T-helper 1 cell (primary cell): ENCODE data around the gene INPP5D.
"Not testable (repeated sequence)": the region's sequence is repeated elsewhere in the genome, so short reads cannot be mapped to it uniquely, and the experiment has no call there.

Experiments used
- DNase-seq, 5 donors: peaks; one replicate each; pipeline ENCODE4 v3.0.0-alpha.2; 2012 to 2020

INPP5D gene

GRCh38 chr2:233032551-233033320 lies 27.4 kb upstream of the INPP5D start, which contains the start of gene NEU2:
TSS of gene NEU2 (plus strand) at chr2:233032672. CDS start at chr2:233032672, 0 bp downstream.
- DNase-seq, result no peak

- no peak for DNase-seq
Observed at GRCh38 chr2:233033672-233034071, 26.5 kb upstream of the INPP5D start.

GRCh38 chr2:233034091-233034882 lies 25.9 kb upstream of the INPP5D start:
- DNase-seq, result no peak

GRCh38 chr2:233035426-233036161 lies 24.5 kb upstream of the INPP5D start:
- no peak for DNase-seq

GRCh38 chr2:233036162-233036838 lies 23.8 kb upstream of the INPP5D start:
- no peak for DNase-seq

GRCh38 chr2:233037078-233037477 lies 23.1 kb upstream of the INPP5D start:
- DNase-seq, result no peak

- no peak for DNase-seq
Observed at GRCh38 chr2:233039212-233039845, 20.8 kb upstream of the INPP5D start.

GRCh38 chr2:233039846-233040530 lies 20.2 kb upstream of the INPP5D start:
- no peak for DNase-seq

GRCh38 chr2:233040571-233040970 lies 19.6 kb upstream of the INPP5D start:
- DNase-seq, result no peak

GRCh38 chr2:233041722-233042323 lies 18.3 kb upstream of the INPP5D start:
- no peak for DNase-seq

GRCh38 chr2:233042549-233042948 lies 17.6 kb upstream of the INPP5D start:
- DNase-seq, result no peak

- DNase-seq, result no peak
Observed at GRCh38 chr2:233044974-233045605, 15.1 kb upstream of the INPP5D start.

GRCh38 chr2:233047206-233047605 lies 12.9 kb upstream of the INPP5D start:
- DNase-seq, result no peak

GRCh38 chr2:233047667-233048066 lies 12.5 kb upstream of the INPP5D start:
- DNase-seq, result no peak

GRCh38 chr2:233048569-233049193 lies 11.5 kb upstream of the INPP5D start:
- DNase-seq, result no peak

GRCh38 chr2:233049194-233049761 lies 10.9 kb upstream of the INPP5D start:
- no peak for DNase-seq

GRCh38 chr2:233051241-233052149 lies 8.6 kb upstream of the INPP5D start:
- no peak for DNase-seq

- DNase-seq, result not testable (repeated sequence)
Observed at GRCh38 chr2:233052517-233052916, 7.6 kb upstream of the INPP5D start.
